ENCODE data around the gene FXYD5. TPM values are rescaled to one million over a fixed set of nuclear protein-coding genes. Genes with fewer than 3 reads are reported as not detected.

Gene FXYD5
- total and polyA plus RNA-seq, 9 of the 15 experiments (the other 6 are each of a cell fraction or from before 2014, with no cell fraction given): 104 to 537 (median 174) TPM

DNA sequence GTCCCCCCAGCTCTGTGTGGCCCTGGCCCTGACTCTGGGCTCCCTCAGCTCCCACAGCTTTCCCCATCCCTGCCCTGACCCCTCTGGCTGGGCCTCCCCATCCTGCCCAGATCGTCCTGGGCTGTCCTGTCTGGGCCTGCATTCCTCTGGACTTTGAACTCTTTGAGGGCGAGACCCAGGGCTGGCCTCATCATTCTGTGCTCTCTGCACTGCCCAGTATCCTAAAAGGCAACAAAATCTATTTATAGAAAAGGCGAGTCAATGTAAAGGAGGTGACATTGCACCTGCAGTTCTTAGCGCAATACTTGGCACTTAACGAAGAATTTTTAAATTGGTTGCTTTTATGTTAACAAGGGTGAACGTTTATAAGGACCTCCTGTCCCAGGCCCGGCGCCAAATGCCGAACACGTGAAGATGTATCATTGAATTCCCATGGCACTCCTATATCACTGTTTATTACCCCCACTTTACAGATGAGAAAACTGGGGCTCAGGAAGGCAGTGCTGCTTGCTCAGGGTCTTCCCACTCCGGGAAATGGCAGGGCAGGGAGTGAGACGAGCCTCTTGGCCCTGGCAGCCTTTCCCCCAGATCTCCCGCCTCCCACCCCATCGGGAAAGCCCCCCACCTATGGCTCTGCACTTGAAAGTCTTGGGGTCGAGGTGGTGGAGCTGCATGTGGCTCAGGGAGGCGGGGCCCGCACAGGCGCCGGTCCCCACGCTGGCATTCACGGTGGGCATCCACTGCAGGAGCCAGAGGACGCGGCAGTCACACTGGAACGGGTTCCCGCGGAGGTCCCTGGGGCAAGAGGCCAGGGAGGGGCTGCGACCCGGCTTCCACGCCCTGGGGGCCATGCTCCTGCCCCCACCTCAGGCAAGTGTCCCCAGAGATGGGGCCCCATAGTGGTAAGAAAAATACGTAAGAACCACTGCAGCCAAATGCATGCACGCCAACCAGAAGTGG is 23.5 kb upstream of the FXYD5 start:
- no peak overlapping the region for H3K4me2 ChIP-seq (ENCODE audit: insufficient read depth, low read length)
- H3K9me3 ChIP-seq (replicated peaks; ENCODE audit: control insufficient read depth, insufficient read depth, low read depth, low read length): no peaks in the 10 kb centered on the region
- 0 out of 2 replicates have a peak, but pooled peaks cover 4% of the 10 kb centered on the region for H4K20me1 ChIP-seq (replicated peaks; ENCODE audit: control insufficient read depth, insufficient read depth, low read length)
- BruUV-seq (replicated peaks): no TSS peak
- no peak overlapping the region for H2AFZ ChIP-seq (ENCODE audit: low read depth, low read length)
- intact Hi-C loops (cut with micrococcal nuclease): no loop called here
- ATAC-seq (no peak), DNase-seq (ENCODE audit: extremely low read depth in 1 of 4, low spot score in 3 of 4) (no peak), FAIRE-seq (no peak)
- peaks cover 3 to 25% of the 10 kb centered on the region in 2 experiments; a peak in 3 of 5 replicates for H3K4me1 ChIP-seq (replicated peaks in 1 of 2; ENCODE audit: control insufficient read depth in 2 of 2, insufficient read depth in 2 of 2, low read length in 2 of 2)
- in situ Hi-C loops (cut with MboI): loop anchor here (10.0 kb wide), 1 partner anchor 296 kb away; no protein-coding TSS in a partner anchor
- no peak overlapping the region for H3K4me3 ChIP-seq
- no peaks in the 10 kb centered on the region for H3K79me2 ChIP-seq (ENCODE audit: control insufficient read depth, insufficient read depth, low read length)
- TF ChIP-seq ZNF639 (CRISPR knock-in tag; conservative IDR thresholded peaks at IDR 0.05 in 1 of 2, IDR thresholded peaks at IDR 0.05 in 1 of 2) (no peak), NBN (IDR thresholded peaks at IDR 0.05; ENCODE audit: low read depth) (no peak), CLOCK (CRISPR knock-in tag; IDR thresholded peaks at IDR 0.05; ENCODE audit: borderline replicate concordance) (no peak), ZNF347 (CRISPR knock-in tag; IDR thresholded peaks at IDR 0.05; ENCODE audit: low read depth) (no peak), ZNF830 (CRISPR knock-in tag; IDR thresholded peaks at IDR 0.05) (no peak), SMARCE1 (IDR thresholded peaks at IDR 0.05) (no peak)
- TF ChIP-seq, protein P1, sequence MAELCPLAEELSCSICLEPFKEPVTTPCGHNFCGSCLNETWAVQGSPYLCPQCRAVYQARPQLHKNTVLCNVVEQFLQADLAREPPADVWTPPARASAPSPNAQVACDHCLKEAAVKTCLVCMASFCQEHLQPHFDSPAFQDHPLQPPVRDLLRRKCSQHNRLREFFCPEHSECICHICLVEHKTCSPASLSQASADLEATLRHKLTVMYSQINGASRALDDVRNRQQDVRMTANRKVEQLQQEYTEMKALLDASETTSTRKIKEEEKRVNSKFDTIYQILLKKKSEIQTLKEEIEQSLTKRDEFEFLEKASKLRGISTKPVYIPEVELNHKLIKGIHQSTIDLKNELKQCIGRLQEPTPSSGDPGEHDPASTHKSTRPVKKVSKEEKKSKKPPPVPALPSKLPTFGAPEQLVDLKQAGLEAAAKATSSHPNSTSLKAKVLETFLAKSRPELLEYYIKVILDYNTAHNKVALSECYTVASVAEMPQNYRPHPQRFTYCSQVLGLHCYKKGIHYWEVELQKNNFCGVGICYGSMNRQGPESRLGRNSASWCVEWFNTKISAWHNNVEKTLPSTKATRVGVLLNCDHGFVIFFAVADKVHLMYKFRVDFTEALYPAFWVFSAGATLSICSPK (IDR thresholded peaks at IDR 0.05; ENCODE audit: borderline replicate concordance): no peak
- no peak overlapping the region for H3K27ac ChIP-seq (ENCODE audit: extremely low read depth, low read depth, low read length)
- CTCF ChIA-PET (ENCODE audit: low intra/inter-chr PET ratio): interaction anchor here (1.2 kb wide), 1 partner anchor 11 kb away, joined by 3 read pairs; no protein-coding TSS in a partner anchor
- no peaks in the 10 kb centered on the region for H3K36me3 ChIP-seq (ENCODE audit: control insufficient read depth, insufficient read depth, low read length)
- peaks cover 2 to 38% of the 10 kb centered on the region in 2 experiments; a peak in 3 of 5 replicates for H3K27me3 ChIP-seq (ENCODE audit: control insufficient read depth in 2 of 2, insufficient read depth in 2 of 2, low read length in 2 of 2)
- POLR2A ChIA-PET: no interaction called here
- H3K9ac ChIP-seq (ENCODE audit: insufficient read depth in 1 of 2, low read depth in 2 of 2, low read length in 2 of 2): no peak overlapping the region
- WGBS (ENCODE audit: insufficient coverage, low coverage, missing lambda C conversion rate): 11% methylated on average over 28 of the region's 31 CpGs
- no peaks in the 10 kb centered on the region for H3K9me1 ChIP-seq (ENCODE audit: control insufficient read depth, insufficient read depth, low read length)
